LNCaP clone FGC (cell line): ENCODE measurements around the gene RAET1E.

Source experiments
- DNase-seq: peaks from one replicate; pipeline ENCODE4 v3.0.0-alpha.2; 2011; ENCODE audit warnings: low read depth
- H3K4me3 ChIP-seq: 2 replicates; pipeline ENCODE4 v1.5.1; 2011; ENCODE audit warnings: mild to moderate bottlenecking, low read depth, low read length, control low read depth
- TF ChIP-seq, protein P1 (sequence below): IDR thresholded peaks from 2 replicates; pipeline ENCODE4 v1.5.1; 2012; ENCODE audit warnings: mild to moderate bottlenecking; ENCODE audit not compliant: control insufficient read depth, insufficient read depth; ENCODE audit errors: extremely low read depth

The RAET1E gene

DNA sequence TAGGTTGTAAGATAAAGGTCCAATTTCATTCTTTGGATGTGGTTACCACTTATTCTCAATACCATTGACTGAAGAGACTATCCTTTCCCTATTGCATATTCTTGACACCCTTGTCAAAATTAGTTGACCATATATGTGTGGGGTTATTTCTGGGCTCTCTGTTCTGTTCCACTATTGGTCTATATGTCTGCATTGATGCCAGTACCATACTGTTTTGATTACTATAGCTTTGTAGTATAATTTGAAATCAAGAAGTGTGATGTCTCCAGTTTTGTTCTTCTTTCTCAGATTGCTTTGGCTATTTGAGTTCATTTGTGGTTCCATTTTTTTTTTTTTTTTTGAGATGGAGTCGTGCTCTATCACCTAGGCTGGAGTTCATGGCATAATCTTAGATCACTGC lies 25.7 kb downstream of the RAET1E start:
- no peak for DNase-seq
- no peak overlapping the region for H3K4me3 ChIP-seq
- TF ChIP-seq, protein P1, sequence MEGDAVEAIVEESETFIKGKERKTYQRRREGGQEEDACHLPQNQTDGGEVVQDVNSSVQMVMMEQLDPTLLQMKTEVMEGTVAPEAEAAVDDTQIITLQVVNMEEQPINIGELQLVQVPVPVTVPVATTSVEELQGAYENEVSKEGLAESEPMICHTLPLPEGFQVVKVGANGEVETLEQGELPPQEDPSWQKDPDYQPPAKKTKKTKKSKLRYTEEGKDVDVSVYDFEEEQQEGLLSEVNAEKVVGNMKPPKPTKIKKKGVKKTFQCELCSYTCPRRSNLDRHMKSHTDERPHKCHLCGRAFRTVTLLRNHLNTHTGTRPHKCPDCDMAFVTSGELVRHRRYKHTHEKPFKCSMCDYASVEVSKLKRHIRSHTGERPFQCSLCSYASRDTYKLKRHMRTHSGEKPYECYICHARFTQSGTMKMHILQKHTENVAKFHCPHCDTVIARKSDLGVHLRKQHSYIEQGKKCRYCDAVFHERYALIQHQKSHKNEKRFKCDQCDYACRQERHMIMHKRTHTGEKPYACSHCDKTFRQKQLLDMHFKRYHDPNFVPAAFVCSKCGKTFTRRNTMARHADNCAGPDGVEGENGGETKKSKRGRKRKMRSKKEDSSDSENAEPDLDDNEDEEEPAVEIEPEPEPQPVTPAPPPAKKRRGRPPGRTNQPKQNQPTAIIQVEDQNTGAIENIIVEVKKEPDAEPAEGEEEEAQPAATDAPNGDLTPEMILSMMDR, result no peak

DNA sequence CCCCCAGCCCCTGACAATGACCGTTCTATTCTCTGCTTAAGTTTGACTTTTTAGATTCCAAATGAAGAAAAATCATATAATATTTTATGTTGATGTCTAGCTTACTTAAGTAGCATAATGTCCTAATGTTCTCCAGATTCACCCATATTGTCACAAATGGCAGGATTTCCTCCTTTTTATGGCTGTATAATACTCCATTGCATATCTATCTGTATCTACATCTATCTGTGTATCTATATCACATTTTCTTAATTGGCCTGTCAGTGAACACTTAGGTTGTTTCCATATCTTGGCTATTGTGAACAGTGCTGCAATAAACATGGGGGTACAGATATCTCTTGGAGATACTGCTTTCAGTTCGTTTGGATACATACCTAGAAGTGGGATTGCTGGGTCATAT lies 26.7 kb downstream of the RAET1E start:
- TF ChIP-seq, protein P1, result no peak
- DNase-seq, result no peak
- H3K4me3 ChIP-seq, result no peak overlapping the region

DNA sequence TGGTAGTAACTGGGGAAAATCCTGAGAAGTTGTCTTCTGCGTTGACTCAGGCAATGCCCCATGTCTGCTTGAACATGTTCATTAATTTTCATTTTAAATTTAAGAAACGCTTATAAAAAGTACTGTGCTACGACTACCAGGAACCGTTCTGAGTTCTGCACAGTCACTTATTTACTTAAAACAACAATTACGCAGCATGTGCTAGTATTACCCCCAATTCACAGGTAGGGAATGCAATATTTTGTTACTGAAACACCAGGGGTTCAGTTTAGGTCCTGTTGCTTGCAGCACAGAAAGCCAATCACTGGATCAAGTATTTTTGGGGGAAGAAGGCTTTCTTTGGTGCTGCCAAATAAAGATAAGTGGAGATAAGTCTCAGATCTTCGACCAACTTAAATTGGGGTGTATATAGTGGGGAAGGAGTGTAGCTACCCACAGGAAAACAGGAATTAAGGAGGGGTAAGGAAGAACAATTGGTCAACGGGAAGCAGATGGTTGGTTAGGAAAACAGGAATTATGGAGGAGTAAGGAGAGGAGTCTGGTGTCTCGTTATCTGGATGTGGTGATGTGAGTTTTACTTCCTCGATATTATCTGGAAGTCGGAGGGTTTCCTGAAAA lies 28.5 kb downstream of the RAET1E start:
- TF ChIP-seq, protein P1, result no peak
- no peak for DNase-seq
- H3K4me3 ChIP-seq, result no peak overlapping the region

DNA sequence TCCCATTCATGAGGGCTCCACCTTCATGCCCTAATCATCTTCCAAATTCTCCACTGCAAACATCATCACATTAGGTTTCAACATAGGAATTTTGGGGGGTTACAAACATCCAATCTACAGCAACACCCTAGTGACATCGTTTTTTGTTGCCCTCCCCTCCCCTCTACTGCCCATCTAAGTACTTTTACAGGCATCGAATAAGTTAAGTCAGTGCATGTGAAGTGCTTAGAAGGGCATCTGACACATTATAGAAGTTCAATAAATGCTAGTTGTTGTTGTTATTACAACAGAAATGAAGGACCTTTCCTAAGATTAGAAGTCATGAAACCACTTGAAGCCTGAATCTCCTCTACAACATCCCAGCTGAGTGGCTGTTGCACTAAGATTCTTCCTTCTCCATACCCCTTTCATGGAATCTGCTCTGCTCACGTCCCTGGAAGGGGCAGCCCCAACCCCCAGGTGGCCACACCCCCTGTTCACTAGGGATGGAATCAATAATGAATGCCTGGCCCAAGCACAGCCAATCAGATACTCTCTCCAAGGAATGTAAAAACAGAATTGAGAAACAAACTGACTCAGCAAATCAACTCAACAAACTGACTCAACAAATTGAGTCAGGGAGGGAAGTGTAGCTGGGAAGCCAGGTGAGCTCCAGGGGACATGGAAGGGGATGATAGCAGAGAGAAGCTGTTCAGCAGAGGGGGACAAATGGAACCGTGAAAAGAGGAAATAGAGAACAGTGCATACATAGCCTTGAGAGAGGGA lies 29.9 kb downstream of the RAET1E start:
- TF ChIP-seq, protein P1, result no peak
- no peak for DNase-seq
- H3K4me3 ChIP-seq, result no peak overlapping the region

GRCh38 chr6:149864578-149865535 lies 33.1 kb downstream of the RAET1E start:
- DNase-seq, result no peak
- TF ChIP-seq, protein P1, result peak; percentile 73
- peak overlapping the region; percentile 57 for H3K4me3 ChIP-seq

DNA sequence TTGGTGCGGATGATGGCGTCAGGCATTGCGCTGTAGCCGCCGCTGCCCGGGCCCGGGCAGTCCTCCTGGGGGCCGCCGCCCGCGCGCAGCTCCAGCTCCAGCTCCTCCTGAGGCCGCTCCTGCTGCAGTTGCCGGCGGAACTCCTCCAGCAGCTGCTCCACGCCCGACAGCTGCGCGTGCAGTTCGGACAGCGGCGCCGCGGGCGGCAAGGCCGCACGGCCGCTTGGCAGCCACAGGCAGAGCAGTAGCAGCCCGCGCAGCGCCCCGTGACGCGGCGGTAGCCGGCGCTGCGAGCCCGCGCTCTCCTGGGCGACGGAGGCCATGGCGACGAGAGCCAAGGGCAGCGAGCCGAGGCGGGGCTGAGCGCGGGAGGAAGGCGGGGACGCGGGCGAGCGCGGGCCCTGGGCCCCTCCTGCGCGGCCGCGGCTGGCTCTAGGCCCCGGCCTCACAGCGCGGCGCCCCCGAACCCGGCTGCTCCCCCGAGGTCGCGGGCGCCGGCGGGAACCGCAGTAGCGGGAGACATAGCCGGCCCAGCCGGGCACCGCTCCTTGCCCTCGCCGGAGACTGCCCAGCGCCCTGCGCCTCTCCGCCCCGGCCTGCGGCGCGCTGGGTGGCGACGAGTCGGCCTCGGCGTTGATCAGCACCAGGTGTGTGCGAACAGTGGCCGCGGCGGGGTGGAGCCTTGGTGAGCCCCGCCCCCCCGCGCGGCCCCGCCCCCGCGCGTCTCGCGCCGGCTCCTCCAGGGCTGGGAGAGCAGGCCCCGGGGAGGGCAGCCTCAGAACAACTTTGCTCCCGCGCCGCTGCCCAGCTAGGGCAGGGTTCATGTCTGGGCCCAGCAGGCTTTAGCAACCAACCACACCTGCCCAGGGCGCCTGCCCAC lies 34.0 kb downstream of the RAET1E start, which contains the start of gene LRP11:
TSS of gene LRP11 (minus strand) at position 662 of the 880 bp plus-strand sequence. CDS start at position 323, 339 bp downstream.
- DNase-seq, result peak; percentile 68
- TF ChIP-seq, protein P1, result no peak
- H3K4me3 ChIP-seq, result peak within 1 kb of the TSS; percentile 57
